ENCODE results near the gene H1-8.

The H1-8 gene

DNA sequence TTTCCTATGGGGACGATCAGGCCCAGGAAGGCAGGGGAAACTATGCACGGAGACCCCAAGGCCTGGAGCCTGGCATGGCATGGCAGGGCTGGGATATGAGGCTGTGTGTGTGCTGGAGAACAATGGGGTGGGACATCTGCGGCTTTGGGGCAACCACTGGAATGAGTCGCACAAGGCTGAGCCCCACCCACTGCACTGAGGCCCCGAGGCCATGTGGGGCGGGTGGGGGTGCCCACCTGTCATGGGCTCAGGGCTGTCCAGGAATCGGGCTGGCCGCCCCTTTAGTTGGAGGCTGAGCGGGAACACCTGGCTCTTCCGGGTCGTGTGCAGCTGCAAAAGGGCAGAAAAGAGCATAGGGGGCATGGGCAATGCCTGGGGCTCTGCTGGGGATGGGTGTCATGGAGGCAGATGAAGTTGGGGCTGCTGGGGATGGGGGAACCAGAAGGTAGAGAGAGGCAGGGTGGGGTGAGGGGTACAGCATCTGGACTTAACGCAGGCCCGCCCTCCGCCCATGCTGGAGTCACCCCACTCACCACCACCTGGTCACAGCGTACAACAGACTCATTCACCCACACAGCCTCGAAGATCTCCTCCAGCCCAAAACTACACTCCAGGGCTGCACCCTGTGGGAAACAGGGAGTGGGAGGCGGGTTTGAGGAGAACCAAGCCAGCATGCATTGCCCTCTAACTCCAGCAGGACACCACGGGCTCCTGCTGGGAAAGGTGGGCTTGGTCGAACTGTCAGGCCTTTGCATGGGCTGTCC is 32.4 kb downstream of the H1-8 start:
- no peak for DNase-seq

DNA sequence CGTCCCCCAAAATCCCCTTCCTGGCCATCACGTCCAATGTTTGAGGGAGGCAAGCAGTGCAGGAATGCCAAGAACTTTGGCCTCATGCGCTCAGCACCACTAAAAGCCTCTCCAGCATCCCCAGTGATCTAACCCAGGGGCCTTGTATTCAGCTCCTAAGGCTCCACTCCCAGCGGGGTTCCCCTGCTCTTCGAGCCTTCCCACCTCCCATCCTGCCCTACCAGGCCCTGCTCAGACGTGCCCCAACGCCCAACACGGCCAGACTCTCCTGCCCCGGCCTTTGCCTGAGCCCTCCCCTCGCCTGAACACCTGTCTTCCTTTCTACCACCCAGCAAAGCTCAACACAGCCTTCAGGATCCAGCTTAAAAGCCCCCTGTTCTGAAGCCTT is 33.0 kb downstream of the H1-8 start:
- no peak for DNase-seq

- DNase-seq: peak; percentile 21 to 41
These were observed 33.8 kb downstream of the H1-8 start for GRCh38 chr3:129576514-129577352.

- no peak for DNase-seq
These were observed 34.4 kb downstream of the H1-8 start for GRCh38 chr3:129577366-129577765.

DNA sequence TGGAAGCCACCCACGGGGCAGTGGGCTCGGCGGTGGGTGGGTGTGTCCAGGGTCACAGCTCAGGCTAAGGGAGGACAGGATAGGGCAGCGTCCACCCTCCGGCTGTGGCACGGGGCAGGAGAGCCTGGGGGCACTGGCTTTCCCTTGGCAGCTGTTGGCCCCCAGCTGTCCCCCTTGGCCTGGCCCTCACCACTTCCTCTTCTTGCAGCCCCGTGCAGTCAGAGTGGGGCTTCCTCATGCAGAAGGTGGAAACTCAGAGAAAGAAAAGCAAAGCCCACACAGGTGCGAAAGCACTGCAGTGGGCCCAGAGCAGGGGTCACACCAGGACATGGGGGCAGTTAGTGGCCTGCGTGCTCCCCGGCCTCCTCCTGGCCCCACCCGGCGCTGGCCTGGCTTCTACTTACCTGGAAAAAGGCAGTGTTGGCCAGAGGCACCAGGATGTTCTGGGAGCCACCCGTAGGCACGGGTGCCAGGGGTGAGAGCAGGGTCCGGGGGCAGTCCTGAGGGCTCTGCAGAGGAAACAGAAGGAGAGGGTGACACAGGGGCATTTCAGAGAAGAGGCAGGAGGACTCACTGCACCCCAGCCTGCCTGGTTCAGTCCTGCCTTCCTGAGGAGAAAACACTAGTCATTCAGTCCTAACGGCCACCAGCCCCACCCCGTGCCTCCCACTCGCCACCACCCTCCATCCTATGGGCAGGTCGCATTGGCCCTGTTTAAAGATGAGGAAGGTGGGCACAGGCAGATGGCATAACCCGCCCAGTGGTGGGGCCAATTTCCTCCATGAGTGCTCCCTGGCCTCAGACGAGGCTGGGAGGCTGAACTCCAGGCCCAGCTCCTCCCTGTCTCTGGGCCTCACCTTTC is 35.2 kb downstream of the H1-8 start:
- DNase-seq: no peak

DNA sequence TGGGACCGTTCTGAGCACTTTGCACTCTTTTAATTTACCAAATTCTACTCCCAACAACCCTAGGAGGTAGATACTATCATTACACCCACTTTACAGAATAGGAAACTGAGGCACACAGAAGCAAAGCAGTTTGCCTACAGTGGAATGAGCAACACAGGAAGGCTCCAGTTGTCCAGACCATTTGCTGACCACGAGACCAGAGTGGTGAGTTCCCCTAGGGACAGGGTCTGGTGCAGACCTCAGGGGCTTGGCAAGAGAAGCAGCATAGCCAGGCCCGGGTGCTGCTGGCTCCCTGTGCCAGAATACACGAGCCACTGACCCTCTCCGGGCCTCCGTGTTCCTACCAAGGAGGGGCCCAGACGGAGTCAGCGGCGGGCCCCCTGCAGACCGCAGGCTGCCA is 37.0 kb downstream of the H1-8 start:
- no peak for DNase-seq

DNA sequence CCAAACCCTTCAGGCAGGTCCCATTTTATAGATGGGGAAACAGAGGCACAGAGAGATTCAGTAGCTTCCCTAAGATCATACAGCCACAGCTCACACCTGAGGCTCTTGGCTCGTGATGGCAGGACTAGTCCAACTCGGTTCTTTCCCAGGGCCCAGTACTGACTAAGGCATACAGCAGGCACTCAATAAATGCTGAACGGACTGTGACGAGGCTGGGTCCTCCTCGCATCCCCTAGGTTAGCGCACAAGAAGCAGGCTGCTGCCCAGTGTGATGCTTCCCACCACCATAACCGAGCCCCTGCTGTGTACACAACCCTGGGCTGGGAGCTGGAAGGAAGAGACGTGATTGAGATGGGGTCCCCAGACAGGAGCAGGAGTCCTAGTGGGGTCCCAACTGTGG is 38.6 kb downstream of the H1-8 start:
- no peak for DNase-seq

GRCh38 chr3:129582799-129583198 is 39.8 kb downstream of the H1-8 start:
- no peak for DNase-seq

DNA sequence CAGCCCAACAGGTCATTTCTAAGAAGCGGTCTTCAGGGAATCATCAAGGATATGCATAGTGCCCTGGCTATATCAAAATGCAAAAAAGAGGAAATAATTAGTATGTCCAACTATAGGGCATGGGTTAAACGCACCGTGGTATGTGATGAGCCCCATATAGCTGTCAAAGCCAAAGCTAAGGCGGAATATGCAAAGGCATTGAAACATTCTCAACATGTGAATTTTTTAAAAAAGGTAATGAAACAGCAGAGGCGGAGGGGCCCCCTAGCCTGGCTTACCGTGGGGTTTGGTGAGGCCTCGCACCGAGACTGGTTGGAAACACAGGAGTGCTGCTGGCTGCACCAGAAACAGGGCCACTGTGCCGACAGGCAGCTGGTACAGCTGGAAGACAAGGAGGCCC is 40.3 kb downstream of the H1-8 start:
- DNase-seq: no peak

DNA sequence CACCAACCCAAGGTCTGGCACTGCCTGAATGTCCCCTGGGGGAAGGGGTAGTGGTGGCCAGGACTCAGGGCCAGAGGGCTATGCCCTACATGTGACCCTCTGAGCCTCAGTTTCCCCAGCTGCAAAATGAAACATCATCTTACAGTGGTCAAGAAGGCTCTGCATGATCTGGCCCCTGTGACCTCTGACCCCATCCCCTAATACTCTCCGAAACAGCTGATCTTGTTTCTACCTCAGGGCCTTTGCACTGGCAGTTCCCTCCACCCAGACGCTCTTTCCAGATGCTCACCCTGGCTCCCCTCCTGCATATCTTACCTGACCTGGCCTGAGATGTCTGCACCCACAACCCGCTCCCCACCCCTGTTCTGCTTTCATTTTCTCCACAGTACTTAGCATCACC is 41.7 kb downstream of the H1-8 start:
- no peak for DNase-seq

- DNase-seq: no peak
These were observed 43.1 kb downstream of the H1-8 start for GRCh38 chr3:129585949-129586657.

GRCh38 chr3:129586746-129587430 is 43.9 kb downstream of the H1-8 start:
- no peak for DNase-seq

- DNase-seq: no peak
These were observed 44.7 kb downstream of the H1-8 start for GRCh38 chr3:129587566-129588210.

DNA sequence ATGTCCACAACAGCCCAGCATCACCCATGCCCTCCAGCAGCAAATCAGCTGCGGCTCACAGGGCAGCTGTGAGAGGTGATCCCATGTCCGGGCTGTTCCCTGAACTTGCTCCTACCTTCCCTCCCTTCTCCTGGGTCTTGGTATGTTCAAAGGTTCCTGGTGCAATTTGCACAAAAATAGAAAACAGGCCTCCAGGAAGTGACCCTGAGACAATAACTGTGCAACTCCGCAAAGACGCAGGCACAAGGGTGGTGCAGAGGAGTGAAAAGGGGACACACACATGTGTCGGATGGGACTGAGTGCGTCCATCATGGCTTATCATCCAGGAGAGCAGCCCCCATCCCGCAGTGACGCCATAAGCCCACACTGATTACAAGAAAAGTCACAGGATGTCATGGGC is 47.2 kb downstream of the H1-8 start:
- no peak for DNase-seq

DNA sequence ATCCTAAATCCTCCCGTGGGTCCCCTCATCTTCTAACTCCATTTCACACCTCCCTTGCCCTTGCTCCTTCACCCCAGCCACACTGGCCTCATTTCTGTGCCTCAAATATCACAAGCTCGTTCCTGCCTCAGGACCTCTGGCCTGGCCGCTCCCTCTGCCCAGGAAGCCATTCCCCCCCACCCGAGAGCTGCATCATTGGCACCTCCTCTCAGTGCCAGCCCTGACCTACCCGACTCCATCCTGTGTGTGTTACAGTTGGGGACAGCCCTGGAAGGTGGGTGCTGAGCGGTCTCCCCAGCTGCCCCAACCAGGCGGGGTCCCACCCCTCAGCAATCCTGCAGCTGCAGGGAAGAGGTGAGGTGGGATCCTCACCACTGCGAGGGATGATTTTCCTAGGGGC is 49.0 kb downstream of the H1-8 start:
- no peak for DNase-seq

GRCh38 chr3:129592381-129593131 is 49.6 kb downstream of the H1-8 start:
- DNase-seq: no peak

GRCh38 chr3:129593230-129593594 is 50.2 kb downstream of the H1-8 start:
- no peak for DNase-seq

GRCh38 chr3:129593595-129594339 is 50.8 kb downstream of the H1-8 start:
- DNase-seq: peak; percentile 27 to 35

- no peak for DNase-seq
These were observed 51.4 kb downstream of the H1-8 start for GRCh38 chr3:129594409-129594808.

DNA sequence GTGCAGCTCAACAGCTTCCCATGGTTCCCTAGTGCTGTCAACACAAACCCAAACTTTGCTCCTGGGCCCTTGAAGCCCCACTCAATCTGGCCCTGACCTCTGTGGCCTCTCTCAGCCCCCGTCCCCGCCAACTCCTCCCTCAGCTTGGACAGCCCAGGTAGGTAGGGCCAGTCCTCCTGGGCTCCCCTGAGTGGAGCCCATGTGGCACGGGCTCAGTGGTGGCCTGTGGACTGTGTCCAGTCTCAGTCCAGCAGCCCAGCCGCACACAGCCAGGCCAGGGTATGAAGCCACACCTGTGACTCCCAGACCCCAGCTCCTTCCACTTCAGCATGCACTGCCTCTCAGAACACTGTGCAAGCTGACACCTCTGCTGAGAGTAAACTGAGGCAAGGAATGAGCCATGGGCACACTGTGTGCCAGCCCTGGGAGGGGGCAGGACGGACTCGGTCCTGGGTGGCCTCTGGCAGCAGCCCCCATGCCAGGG is 52.0 kb downstream of the H1-8 start:
- DNase-seq: no peak
